ENCODE data around the gene MTMR11. TPM values are rescaled to one million over a fixed set of nuclear protein-coding genes. Genes with fewer than 3 reads are reported as not detected.

The MTMR11 gene
- total and polyA plus RNA-seq, 2 of the 8 experiments (the other 6 are each of a cell fraction or from before 2014, with no cell fraction given) = 3.7 to 4.8 TPM

DNA sequence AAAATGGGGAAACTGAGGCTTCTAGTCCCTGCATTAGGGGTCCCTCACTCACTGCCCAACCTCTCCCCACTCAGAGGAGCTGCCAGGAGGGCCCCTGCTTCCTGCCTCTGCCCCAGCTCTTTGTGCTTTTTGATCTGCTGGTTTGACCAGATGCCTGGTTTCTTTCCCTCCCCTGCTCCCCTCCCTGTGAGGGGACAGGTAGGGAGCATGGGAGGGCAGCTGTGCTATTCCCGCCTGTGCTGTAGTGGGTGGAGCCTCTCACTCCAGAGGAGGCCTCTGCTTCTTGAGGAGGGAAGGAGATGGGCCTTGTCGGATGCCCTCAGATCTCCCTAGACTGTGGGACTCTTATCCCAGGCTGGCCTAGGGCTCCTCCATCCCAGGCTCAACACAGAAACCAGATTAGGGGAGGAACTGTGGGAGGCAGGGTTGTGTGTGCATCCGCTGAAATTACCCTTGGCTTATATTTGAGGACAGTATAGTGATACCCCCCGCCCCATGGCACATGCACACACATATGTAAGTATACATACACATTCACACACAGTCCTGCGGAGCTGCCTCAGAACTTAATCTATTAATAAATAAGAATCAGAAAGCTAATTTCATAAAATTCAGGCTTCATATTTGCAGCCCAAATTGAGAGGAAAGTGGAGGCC, 32.7 kb downstream of the MTMR11 start:
- Histone ChIP-seq H3K79me1 (ENCODE audit: low read depth, low read length) (no peaks in the 10 kb centered on the region), H3K4me1 (replicated peaks in 1 of 4; ENCODE audit: control insufficient read depth in 3 of 4, insufficient read depth in 4 of 4, low read length in 3 of 4) (peaks cover 0 to 7% (median 4%) of the 10 kb centered on the region in 4 experiments; a peak in 5 of 7 replicates), H2BK12ac (ENCODE audit: low read depth, low read length) (no peak overlapping the region), H2BK20ac (ENCODE audit: low read length) (no peak overlapping the region), H2AFZ (ENCODE audit: low read length) (no peak overlapping the region), H4K8ac (ENCODE audit: extremely low read depth, insufficient read depth, low read length) (peak overlapping the region; percentile 57; the same call in 1 of the 2 replicates), H3K4me2 (ENCODE audit: insufficient read depth in 1 of 2, low read depth in 2 of 2, low read length in 2 of 2) (no peak overlapping the region), H4K91ac (replicated peaks; ENCODE audit: insufficient read length, low read length) (no peak overlapping the region), H3K27me3 (replicated peaks in 1 of 4; ENCODE audit: control insufficient read depth in 3 of 4, extremely low read depth in 1 of 4, insufficient read depth in 3 of 4, low read length in 3 of 4) (no peaks in the 10 kb centered on the region), H2BK15ac (ENCODE audit: low read length) (no peak overlapping the region), H3K23ac (ENCODE audit: insufficient read length) (no peak overlapping the region), H3K9ac (replicated peaks in 1 of 4; ENCODE audit: extremely low read depth in 1 of 4, low read depth in 3 of 4, low read length in 3 of 4) (no peak overlapping the region; a peak in 2 of 7 replicates), H3K4ac (replicated peaks; ENCODE audit: insufficient read length, low read depth, low read length) (no peak overlapping the region), H3K18ac (ENCODE audit: extremely low read depth, low read length) (no peak overlapping the region), H3K27ac (ENCODE audit: low read depth, low read length) (0 out of 2 replicates have a peak overlapping the region, but pooled peaks have one; percentile 12), H3K79me2 (ENCODE audit: control insufficient read depth in 1 of 2, insufficient read depth in 2 of 2, low read length in 2 of 2) (no peaks in the 10 kb centered on the region), H3K23me2 (ENCODE audit: low read depth, low read length) (peaks cover 7% of the 10 kb centered on the region; the same call in 1 of the 2 replicates), H3K4me3 (ENCODE audit: extremely low read depth in 1 of 4, insufficient read depth in 2 of 4, low read depth in 3 of 4, low read length in 4 of 4) (no peak overlapping the region), H2BK120ac (replicated peaks; ENCODE audit: low read depth, low read length) (no peak overlapping the region), H3K9me3 (ENCODE audit: insufficient read depth in 2 of 2, low read depth in 1 of 2, low read length in 1 of 2) (no peaks in the 10 kb centered on the region), H2BK5ac (ENCODE audit: low read depth, low read length) (no peak overlapping the region), H3K14ac (ENCODE audit: insufficient read length) (no peak overlapping the region), H4K20me1 (replicated peaks in 1 of 2; ENCODE audit: control insufficient read depth in 1 of 2, insufficient read depth in 2 of 2, low read length in 2 of 2) (no peaks in the 10 kb centered on the region), H3K36me3 (ENCODE audit: control insufficient read depth in 2 of 4, insufficient read depth in 4 of 4, low read length in 3 of 4) (peaks cover 4 to 19% (median 17%) of the 10 kb centered on the region in 4 experiments; a peak in 5 of 8 replicates), H2AK5ac (ENCODE audit: low read depth, low read length) (no peak overlapping the region), H4K5ac (ENCODE audit: insufficient read length, low read depth, low read length) (no peak overlapping the region), H3K56ac (replicated peaks; ENCODE audit: insufficient read length, low read depth, low read length) (no peak overlapping the region)
- DNase-seq (ENCODE audit: low read depth in 1 of 2, low spot score in 2 of 2) (no peak), FAIRE-seq (no peak)
- 82% methylated on average over 5 of the region's 5 CpGs; no CpG with 5 or more reads in 1 of the 2 experiments for WGBS, 2 experiments (ENCODE audit: extremely low coverage in 1 of 2, insufficient coverage in 1 of 2, insufficient read length in 1 of 2, insufficient replicate concordance in 2 of 2, low coverage in 1 of 2, low lambda C conversion rate in 2 of 2, missing lambda C conversion rate in 1 of 2)
- TF ChIP-seq, protein P1, sequence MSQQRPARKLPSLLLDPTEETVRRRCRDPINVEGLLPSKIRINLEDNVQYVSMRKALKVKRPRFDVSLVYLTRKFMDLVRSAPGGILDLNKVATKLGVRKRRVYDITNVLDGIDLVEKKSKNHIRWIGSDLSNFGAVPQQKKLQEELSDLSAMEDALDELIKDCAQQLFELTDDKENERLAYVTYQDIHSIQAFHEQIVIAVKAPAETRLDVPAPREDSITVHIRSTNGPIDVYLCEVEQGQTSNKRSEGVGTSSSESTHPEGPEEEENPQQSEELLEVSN (IDR thresholded peaks at IDR 0.05) = peak; percentile 53
- TF ChIP-seq CEBPB (IDR thresholded peaks at IDR 0.05; ENCODE audit: low read depth, low read length) (no peak), POLR2A (IDR thresholded peaks at IDR 0.05; ENCODE audit: control extremely low read depth in 1 of 2, low read depth in 2 of 2, low read length in 2 of 2) (0 out of 3 replicates have a peak, but pooled peaks of 1 of the 2 experiments have one; percentile 22), TAF1 (IDR thresholded peaks at IDR 0.05; ENCODE audit: low read depth, low read length) (0 out of 2 replicates have a peak, but pooled peaks have one; percentile 22), RAD21 (IDR thresholded peaks at IDR 0.05 in 1 of 2, conservative IDR thresholded peaks at IDR 0.05 in 1 of 2; ENCODE audit: low read depth in 2 of 2, low read length in 2 of 2) (no peak), RNF2 (IDR thresholded peaks at IDR 0.05; ENCODE audit: borderline replicate concordance, low read depth, low read length, missing control alignments, poor library complexity, severe bottlenecking) (no peak)
- CTCF ChIA-PET (ENCODE audit: partially characterized antibody) = interaction anchor here (0.8 kb wide), 1 partner anchor 16 kb away, joined by 3 read pairs; a partner anchor contains a TSS
- POLR2A ChIA-PET (ENCODE audit: partially characterized antibody) = interaction anchor here (1.2 to 5.2 kb wide), 5 partner anchors 12 to 24 kb away, joined by 3 to 78 read pairs (median 12); partner anchors contain the start of genes SF3B4 and SV2A

Measured in H1 (cell line).